Activated CD4-positive, alpha-beta T cell treated with anti-CD3 and anti-CD28 coated beads, Interleukin-2, amount 50 U/mL, for 24 hours (primary cell): ENCODE results near the gene TTLL8.
"Not testable (repeated sequence)": the region's sequence is repeated elsewhere in the genome, so short reads cannot be mapped to it uniquely, and the experiment has no call there.

Source experiments
- DNase-seq, 2 donors: peaks; one replicate each; pipeline ENCODE4 v3.0.0-alpha.2; 2020; ENCODE audit warnings: low read depth in 1 of 2, low spot score in 1 of 2

Gene TTLL8

GRCh38 chr22:49992921-49993648 lies 65.0 kb downstream of the TTLL8 start:
- peak in 1 of 2 donors; percentile 57 for DNase-seq

- no peak for DNase-seq
Observed at GRCh38 chr22:49991907-49992533, 66.1 kb downstream of the TTLL8 start.

- no peak for DNase-seq
Observed at GRCh38 chr22:49991167-49991566, 66.9 kb downstream of the TTLL8 start.

DNA sequence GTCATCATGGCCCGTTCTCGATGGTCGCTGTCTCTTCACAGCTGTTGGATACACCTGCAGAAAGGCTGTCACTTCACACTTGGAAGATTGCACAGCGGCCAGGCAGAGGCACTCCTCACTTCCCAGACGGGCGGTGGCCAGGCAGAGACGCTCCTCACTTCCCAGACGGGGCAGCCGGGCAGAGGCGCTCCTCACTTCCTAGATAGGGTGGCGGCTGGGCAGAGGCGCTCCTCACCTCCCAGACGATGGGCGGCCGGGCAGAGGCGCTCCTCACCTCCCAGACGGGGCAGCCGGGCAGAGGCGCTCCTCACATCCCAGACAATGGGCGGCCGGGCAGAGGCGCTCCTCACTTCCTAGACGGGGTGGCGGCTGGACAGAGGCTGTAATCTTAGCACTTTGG lies 68.3 kb downstream of the TTLL8 start:
- DNase-seq, result not testable (repeated sequence)

DNA sequence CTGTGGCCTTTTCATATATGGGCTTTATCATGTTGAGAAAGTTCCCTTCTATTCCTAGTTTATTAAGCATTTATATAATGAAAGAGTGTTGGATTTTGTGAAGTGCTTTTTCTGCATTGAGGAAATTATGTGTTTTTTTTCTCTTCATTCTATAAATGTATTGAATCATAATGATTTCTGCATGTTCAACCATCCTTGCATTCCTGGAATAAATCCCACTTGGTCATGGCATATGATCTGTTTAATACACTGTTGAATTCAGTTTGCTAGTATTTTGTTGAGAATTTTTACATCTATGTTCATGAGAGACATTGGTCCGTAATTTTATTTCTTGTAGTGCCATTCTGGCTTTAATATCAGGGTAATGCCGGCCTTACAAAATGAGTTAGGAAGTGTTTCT lies 71.8 kb downstream of the TTLL8 start:
- no peak for DNase-seq

DNA sequence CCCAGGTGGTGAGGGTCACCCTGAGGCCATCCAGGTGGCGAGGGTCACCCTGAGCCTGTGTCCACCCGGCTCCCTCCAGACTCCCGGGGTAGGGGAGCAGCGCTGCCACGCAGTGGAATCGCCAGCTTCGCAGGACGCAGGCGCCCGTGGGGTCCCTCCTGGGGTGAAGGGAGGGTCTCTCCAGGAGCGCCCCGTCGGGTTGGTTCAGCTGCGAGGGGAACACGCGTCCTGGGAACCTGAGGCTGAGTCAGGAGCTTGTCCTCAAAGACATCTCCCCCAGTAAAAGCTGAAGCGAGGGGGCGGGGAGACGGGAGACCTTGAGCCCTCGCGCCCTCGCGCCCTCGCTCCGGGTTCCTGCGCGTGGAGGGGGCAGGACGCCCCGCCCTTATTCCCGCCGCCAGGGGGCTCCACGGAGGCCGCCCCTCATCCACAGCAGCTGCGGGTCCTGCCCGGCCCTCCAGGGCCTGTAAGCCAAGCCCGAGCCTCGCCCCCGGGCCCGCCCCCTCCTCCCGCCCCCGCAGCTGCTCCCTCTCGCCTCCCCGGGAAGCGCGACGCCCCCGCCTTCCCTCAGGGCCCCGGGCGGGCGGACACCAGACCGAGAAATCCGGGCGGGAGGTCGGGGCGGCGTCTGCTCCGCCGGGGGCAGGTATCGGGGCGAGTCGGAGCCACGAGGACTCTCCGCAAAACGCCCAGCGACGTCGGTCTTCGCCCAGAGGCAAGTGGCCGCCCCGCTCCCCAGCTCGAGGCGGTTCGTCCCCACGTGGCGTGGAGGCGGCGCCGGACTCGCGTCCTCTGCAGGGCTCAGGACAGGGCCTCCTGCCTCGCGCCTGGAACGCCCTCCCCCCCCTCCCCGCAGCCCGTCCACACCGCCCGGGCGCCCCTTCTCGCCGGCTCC lies 74.7 kb downstream of the TTLL8 start:
- DNase-seq, result no peak

- DNase-seq, result not testable (repeated sequence)
Observed at GRCh38 chr22:49981799-49982198, 76.3 kb downstream of the TTLL8 start.

GRCh38 chr22:49979587-49980264 lies 78.4 kb downstream of the TTLL8 start:
- no peak for DNase-seq

DNA sequence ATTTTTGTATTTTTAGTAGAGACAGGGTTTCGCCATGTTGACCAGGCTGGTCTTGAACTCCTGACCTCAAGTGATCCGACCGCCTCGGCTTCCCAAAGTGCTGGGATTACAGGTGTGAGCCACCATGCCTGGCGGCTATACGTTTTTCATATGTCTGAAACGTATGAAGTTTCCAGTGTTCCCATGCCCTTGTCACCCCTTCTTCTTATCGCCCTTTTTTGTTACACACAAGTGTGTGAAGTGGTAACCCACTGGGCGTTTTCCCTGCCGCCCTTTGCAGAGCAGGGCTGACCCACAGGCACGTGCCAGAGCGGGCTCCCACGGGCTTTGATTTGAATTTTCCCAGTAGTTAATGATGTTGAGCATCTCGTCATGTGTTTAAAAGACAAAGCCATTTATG lies 80.5 kb downstream of the TTLL8 start:
- no peak for DNase-seq

DNA sequence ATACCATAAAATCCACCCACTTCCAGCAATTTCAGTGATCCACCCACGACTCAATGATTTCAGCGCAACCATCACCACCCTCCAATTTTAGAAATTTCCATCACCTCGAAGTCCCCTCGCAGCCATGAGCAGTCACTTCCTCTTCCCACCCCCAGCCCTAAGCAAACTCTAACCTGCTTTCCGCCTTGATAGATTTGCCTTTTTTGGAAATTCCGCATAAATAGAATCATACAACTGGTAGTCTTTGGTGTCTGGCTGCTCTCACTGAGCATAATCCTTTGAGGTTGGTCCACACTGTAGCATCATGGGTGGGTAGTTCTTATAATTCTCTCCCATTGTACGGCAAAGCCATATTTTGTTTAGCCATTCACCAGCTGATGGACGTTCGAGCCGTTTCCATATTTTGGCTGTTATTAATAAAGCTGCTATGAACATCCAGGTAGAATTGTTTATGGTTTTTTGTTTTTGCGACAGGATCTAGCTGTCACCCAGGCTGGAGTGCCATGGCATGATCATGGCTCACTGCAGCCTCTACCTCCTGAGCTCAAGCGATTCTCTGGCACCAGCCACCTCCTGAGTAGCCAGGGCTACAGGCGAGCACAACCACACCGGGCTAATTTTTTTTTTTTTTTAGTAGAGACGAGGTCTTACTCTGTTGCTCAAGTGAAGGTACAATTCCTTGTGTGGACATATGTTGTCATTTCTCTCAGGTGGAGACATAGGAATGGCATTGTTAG lies 81.5 kb downstream of the TTLL8 start:
- DNase-seq, result peak; percentile 22 to 77

- peak; percentile 11 to 42 for DNase-seq
Observed at GRCh38 chr22:49975543-49976389, 82.3 kb downstream of the TTLL8 start.

GRCh38 chr22:49973018-49973961 lies 84.8 kb downstream of the TTLL8 start:
- DNase-seq, result no peak

DNA sequence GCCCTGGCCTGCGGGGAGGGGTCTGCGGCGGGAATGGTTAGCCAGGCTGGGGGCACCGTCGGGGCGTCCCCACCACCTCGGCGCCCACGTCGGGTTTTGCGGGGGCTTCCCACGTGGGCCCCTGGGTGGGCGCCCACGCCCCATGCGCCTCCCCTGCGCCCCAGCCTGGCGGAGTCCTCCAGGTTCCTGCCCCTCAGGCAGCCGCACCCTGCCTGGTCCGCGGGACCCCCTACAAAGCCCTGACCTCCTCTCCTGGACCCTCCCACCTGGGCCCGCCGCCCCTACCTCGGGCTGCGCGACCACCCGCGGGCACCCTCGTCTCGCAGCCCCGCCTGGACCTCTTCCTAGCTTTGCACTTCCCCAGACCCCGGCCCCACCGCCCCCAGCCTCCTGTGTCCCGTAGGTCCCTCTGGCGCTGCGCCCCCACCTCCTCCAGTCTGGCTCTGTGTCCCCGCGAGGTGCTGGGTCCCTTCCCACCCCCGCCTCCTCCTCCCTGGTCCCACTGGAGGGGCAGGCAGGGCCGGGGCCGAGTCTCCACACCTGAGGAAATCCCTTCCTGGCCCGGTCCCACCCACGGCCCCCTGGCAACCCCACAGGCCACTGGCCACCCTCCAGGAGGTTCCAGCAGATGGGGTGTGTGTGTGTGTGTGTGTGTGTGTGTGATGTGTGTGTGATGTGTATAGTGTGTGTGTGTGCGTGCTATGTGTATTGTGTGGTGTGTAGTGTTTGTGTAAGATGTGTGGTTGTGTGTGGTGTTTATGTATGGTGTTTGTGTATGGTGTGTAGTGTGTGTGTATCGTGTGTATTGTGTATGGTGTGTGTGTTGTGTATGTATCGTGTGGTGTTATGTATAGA lies 85.7 kb downstream of the TTLL8 start:
- DNase-seq, result no peak

DNA sequence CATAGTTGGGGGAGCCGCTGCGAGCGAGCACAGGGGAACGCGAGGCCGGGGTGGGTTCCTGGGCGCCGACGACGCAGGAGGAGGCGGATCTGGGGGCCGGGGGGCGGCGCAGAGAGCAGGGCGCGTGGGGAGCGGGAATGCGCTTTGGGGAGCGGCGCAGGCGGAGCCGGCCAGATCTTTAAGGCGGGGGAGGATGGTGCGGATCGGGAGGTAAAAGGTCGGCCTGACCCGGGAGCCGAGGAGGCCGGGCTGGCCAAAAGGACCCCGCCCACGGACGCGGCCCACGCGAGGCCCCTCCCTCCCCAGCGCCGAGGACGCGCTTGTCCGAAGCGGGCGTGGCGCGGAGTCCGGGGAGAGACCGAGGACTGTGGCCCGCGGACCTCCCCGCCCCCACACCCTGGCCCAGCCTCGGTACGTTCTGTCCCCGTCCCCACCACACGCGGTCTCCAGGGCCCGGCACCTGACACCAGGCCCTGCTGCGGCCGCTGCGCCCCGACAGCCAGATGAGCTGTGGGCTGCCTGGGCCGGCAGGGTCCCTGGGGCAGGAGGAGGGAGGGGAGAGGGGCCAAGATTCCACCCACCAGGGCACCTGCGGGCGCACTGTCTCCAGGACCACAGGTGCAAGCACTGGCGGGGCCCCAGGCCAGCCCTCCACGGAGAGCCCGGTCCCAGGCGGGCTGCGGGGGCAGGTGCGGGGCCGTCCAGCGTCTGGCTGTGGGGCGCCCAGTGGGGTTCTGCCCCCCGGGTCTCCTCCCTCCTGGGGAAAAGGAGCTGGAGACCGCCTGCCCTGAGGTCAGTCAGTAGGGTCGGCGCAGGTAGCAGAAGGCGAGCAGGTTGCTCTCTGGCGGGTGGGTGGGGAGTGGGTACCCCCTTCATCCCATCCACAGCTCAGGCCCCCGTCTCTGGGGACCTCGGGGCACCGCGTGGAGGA lies 86.6 kb downstream of the TTLL8 start:
- peak in 1 of 2 donors; percentile 71 for DNase-seq

GRCh38 chr22:49970528-49971231 lies 87.4 kb downstream of the TTLL8 start:
- peak; percentile 87 to 95 for DNase-seq
